Activated T-helper 2 cell treated with anti-CD3 and anti-CD28 coated beads, Interferon-gamma antibody, Interleukin-2, Interleukin-4, amounts not matched to agents 10 μg/mL and 5 μg/mL and 100 μg/mL, durations not matched to agents 14 hours and 24 hours and 36 hours (primary cell): Measurements from ENCODE around the gene KLK12. TPM values are rescaled to one million over a fixed set of nuclear protein-coding genes. Genes with fewer than 3 reads are reported as not detected.

Experiments
- DNase-seq: peaks from one replicate; pipeline ENCODE4 v3.0.0; 2021; ENCODE audit warnings: low spot score
- H3K27ac Mint-ChIP-seq: one replicate; pipeline ENCODE4 v1.8.0; 2021; ENCODE audit warnings: mixed read lengths
- H3K27me3 Mint-ChIP-seq: one replicate; pipeline ENCODE4 v1.8.0; 2021; ENCODE audit warnings: low read depth, mixed read lengths
- H3K36me3 Mint-ChIP-seq: one replicate; pipeline ENCODE4 v1.8.0; 2021; ENCODE audit warnings: low read depth, mixed read lengths
- H3K4me1 Mint-ChIP-seq: one replicate; pipeline ENCODE4 v1.8.0; 2021; ENCODE audit warnings: low read depth, mixed read lengths
- H3K4me3 Mint-ChIP-seq: one replicate; pipeline ENCODE4 v1.8.0; 2021; ENCODE audit warnings: low read depth, mild to moderate bottlenecking, moderate library complexity, mixed read lengths
- H3K9me3 Mint-ChIP-seq: one replicate; pipeline ENCODE4 v1.8.0; 2021; ENCODE audit warnings: mixed read lengths
- intact Hi-C: fragments of 100-400 bp; cut with micrococcal nuclease; formaldehyde crosslinking; loops from one replicate; pipeline ENCODE4 v1.15.1; 2023
- total RNA-seq: library from RNA; stranded (reverse); gene quantifications from 2 replicates; pipeline ENCODE4 v1.2.3, GENCODE V29; 2022

KLK12 gene
- total RNA-seq, 1 donor from 2014 or later = not detected

DNA sequence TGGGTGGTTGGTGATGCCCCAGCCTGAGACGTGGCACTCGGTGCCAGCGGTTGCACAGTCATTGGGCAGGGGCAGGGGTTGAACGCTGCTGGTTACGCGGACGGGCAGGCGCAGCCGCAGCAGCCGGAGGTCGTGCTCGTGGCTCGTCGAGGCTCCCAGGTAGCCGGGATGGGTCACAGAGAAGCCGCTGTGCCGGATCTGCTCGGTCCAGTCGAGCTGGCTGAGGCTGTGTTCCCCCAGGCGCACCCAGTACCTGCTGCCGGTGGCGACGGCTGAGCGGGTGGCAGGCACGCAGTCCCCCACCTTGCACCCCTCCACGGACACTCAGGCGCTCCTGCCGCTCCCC, 2.9 kb downstream of the KLK12 start:
- intact Hi-C loops = no loop called here

DNA sequence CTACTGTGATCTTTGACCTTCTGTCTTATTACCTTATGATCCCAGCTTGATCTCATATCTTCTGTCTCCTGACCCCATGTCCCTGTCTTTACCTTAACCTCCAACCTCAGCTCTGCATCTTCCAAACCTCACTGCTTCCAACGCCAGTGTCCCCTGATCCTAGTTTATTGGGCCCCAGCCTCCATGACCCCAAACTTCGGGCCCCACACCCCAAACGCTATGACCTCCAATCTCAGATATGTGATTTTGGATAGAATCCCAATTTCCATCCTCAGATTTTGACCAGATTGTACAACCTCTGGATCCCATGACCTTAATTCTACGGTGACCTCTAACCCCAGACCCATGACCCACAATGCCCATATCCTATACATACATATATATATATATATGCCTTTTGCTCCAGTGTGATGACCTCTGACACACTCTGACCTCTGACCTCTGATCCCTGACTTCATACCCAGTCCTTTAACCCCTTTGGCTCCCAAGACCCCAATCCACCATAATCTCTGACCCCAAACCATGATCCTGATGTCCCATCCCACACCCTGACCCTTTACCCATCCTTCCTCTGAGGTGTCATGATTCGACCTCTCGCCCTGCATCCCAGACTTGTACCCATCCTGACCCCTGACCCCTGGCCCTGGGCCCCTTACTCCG, 3.5 kb downstream of the KLK12 start:
- Mint-ChIP-seq H3K4me1 (no peaks in the 10 kb centered on the region), H3K36me3 (no peaks in the 10 kb centered on the region), H3K27me3 (peaks cover 5% of the 10 kb centered on the region), H3K9me3 (no peaks in the 10 kb centered on the region), H3K27ac (no peak overlapping the region), H3K4me3 (no peak overlapping the region)
- intact Hi-C loops = no loop called here
- DNase-seq = no peak

More for the DNA sequence above, 2.9 kb downstream of the KLK12 start:
- H3K4me1 Mint-ChIP-seq = no peaks in the 10 kb centered on the region
- no peak overlapping the region for H3K27ac Mint-ChIP-seq
- H3K27me3 Mint-ChIP-seq = peaks cover 2% of the 10 kb centered on the region
- no peaks in the 10 kb centered on the region for H3K9me3 Mint-ChIP-seq
- no peak overlapping the region for H3K4me3 Mint-ChIP-seq
- no peaks in the 10 kb centered on the region for H3K36me3 Mint-ChIP-seq
- DNase-seq = no peak

DNA sequence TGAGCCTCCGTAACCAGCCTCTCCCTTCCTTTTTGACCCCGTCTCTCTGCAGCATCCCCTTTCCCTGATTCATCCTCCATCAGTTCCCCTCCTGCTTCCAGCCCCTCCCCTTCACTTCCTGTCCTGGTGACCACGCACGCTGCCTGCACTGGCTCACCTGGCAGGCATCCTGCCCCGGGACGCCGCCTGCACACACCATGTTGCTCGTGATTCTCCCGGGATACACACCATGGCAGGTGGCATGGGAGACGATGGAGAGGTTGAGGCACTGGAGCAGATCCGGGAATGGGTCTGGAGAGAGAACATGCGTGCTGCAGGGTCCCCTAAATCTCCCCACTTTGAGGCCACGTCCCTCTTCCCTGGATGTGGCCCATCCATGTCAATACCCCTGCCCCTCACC, 4.2 kb downstream of the KLK12 start:
- no peaks in the 10 kb centered on the region for H3K36me3 Mint-ChIP-seq
- H3K4me1 Mint-ChIP-seq = no peaks in the 10 kb centered on the region
- no peak for DNase-seq
- intact Hi-C loops = no loop called here
- peaks cover 5% of the 10 kb centered on the region for H3K27me3 Mint-ChIP-seq
- H3K27ac Mint-ChIP-seq = no peak overlapping the region
- H3K4me3 Mint-ChIP-seq = no peak overlapping the region
- H3K9me3 Mint-ChIP-seq = no peaks in the 10 kb centered on the region

GRCh38 chr19:51029718-51030117, 5.1 kb downstream of the KLK12 start:
- H3K36me3 Mint-ChIP-seq = no peaks in the 10 kb centered on the region
- H3K27me3 Mint-ChIP-seq = peaks cover 5% of the 10 kb centered on the region
- intact Hi-C loops = no loop called here
- H3K4me3 Mint-ChIP-seq = no peak overlapping the region
- no peaks in the 10 kb centered on the region for H3K4me1 Mint-ChIP-seq
- H3K27ac Mint-ChIP-seq = no peak overlapping the region
- DNase-seq = no peak
- H3K9me3 Mint-ChIP-seq = no peaks in the 10 kb centered on the region

DNA sequence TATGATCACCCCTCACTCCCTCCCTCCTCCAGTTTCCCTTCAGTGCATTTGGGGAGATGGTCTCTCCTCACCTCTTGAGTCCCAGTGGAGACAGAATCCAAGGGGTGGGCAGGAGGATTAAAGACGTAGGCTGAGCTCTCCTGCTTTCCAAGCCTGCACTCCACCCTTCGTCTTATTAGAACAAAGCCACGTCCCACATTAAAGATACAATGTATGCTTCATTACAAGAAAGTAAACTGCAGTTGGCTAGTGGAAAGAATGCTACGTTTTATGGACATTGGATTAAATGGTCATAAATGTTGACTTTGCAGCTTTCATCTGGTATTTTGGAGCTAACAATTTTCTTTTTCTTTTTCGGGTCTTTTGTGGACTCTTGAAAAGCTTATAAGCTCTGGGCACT, 6.9 kb downstream of the KLK12 start:
- intact Hi-C loops = no loop called here
- no peak for DNase-seq
- Mint-ChIP-seq H3K27ac (no peak overlapping the region), H3K9me3 (no peaks in the 10 kb centered on the region), H3K36me3 (no peaks in the 10 kb centered on the region), H3K4me3 (no peak overlapping the region), H3K4me1 (no peaks in the 10 kb centered on the region), H3K27me3 (peaks cover 3% of the 10 kb centered on the region)

DNA sequence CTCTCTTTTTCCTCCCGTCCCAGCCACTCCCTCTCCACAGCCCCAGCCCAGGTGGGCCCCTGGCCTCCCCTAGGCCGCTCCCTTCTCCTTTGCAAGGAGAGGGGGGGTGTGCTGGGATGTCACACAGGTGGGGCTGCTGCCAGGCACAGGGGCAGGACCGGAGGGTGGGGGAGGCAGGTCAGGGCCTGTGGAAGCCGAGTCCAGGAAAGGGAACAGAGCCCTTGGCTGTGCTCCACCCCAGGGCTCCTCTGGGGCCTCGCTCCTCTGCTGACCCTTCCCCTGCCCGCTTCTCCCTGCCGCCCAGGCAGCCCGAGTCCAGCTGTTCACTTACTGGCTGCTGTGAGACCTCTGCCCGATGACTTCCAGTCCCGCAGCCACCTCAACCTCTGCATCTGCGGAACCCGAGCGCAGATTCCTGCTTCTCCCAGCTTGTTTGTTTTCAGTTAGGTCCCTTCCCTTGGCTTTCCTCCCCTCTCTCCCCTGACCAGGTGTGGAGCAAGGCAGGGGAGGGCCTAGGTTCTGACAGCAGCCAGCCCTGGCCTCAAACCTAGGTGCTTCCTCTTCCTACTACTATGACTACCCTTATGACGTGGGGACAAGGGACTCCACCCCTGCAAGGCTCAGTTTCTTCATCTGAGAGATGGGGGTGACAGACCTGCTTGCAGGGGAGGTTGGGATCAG, 7.5 kb downstream of the KLK12 start:
- DNase-seq = no peak
- no peak overlapping the region for H3K27ac Mint-ChIP-seq
- no peaks in the 10 kb centered on the region for H3K9me3 Mint-ChIP-seq
- peaks cover 8% of the 10 kb centered on the region for H3K27me3 Mint-ChIP-seq
- intact Hi-C loops = no loop called here
- no peaks in the 10 kb centered on the region for H3K36me3 Mint-ChIP-seq
- no peaks in the 10 kb centered on the region for H3K4me1 Mint-ChIP-seq
- no peak overlapping the region for H3K4me3 Mint-ChIP-seq

GRCh38 chr19:51026554-51026831, 8.3 kb downstream of the KLK12 start, which contains the start of gene KLK11:
KLK11 (minus strand) TSS chr19:51026616; CDS start chr19:51025631, 985 bp downstream.
- no peaks in the 10 kb centered on the region for H3K9me3 Mint-ChIP-seq
- no peak within 1 kb of the TSS for H3K4me3 Mint-ChIP-seq
- peaks cover 8% of the 10 kb centered on the region for H3K27me3 Mint-ChIP-seq
- no peaks in the 10 kb centered on the region for H3K4me1 Mint-ChIP-seq
- H3K27ac Mint-ChIP-seq = no peak within 1 kb of the TSS
- intact Hi-C loops = no loop called here
- DNase-seq = no peak
- H3K36me3 Mint-ChIP-seq = no peaks in the 10 kb centered on the region

GRCh38 chr19:51025809-51026553, 8.8 kb downstream of the KLK12 start:
- intact Hi-C loops = no loop called here
- DNase-seq = no peak
- Mint-ChIP-seq H3K4me3 (no peak overlapping the region), H3K9me3 (no peaks in the 10 kb centered on the region), H3K27ac (no peak overlapping the region), H3K27me3 (peaks cover 8% of the 10 kb centered on the region), H3K4me1 (no peaks in the 10 kb centered on the region), H3K36me3 (no peaks in the 10 kb centered on the region)

DNA sequence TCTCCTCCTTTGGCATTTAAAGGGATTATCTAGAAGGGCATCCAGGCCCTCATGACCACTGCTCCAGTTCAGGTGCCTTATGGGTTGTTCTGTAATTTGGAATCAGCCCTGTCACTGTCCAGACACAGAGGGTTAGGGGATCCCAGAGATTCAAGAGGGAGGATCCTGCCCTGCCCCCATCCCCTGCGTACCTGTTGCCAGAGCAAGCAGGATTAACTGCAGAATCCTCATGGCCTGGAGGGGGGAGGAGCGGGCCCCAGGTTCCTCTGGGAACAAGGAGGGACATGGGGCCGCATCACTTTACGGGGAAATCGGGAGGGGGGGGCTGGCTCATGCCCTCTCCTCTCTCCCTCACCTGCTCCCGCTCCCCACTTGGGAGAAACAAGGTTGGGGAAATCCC, 9.4 kb downstream of the KLK12 start:
- H3K9me3 Mint-ChIP-seq = no peaks in the 10 kb centered on the region
- no peak overlapping the region for H3K27ac Mint-ChIP-seq
- no peaks in the 10 kb centered on the region for H3K4me1 Mint-ChIP-seq
- intact Hi-C loops = no loop called here
- H3K36me3 Mint-ChIP-seq = no peaks in the 10 kb centered on the region
- peaks cover 9% of the 10 kb centered on the region for H3K27me3 Mint-ChIP-seq
- H3K4me3 Mint-ChIP-seq = no peak overlapping the region
- no peak for DNase-seq

GRCh38 chr19:51024924-51025323, 9.9 kb downstream of the KLK12 start:
- no peak overlapping the region for H3K4me3 Mint-ChIP-seq
- intact Hi-C loops = no loop called here
- H3K36me3 Mint-ChIP-seq = no peaks in the 10 kb centered on the region
- peaks cover 14% of the 10 kb centered on the region for H3K27me3 Mint-ChIP-seq
- peaks cover under 1% of the 10 kb centered on the region for H3K4me1 Mint-ChIP-seq
- H3K27ac Mint-ChIP-seq = no peak overlapping the region
- no peaks in the 10 kb centered on the region for H3K9me3 Mint-ChIP-seq
- DNase-seq = no peak

- Mint-ChIP-seq H3K9me3 (no peaks in the 10 kb centered on the region), H3K27me3 (peaks cover 23% of the 10 kb centered on the region), H3K27ac (no peak overlapping the region), H3K4me3 (no peak overlapping the region), H3K36me3 (no peaks in the 10 kb centered on the region), H3K4me1 (peaks cover 4% of the 10 kb centered on the region)
- no peak for DNase-seq
- intact Hi-C loops = no loop called here
Observed at GRCh38 chr19:51023946-51024345, 10.9 kb downstream of the KLK12 start.

DNA sequence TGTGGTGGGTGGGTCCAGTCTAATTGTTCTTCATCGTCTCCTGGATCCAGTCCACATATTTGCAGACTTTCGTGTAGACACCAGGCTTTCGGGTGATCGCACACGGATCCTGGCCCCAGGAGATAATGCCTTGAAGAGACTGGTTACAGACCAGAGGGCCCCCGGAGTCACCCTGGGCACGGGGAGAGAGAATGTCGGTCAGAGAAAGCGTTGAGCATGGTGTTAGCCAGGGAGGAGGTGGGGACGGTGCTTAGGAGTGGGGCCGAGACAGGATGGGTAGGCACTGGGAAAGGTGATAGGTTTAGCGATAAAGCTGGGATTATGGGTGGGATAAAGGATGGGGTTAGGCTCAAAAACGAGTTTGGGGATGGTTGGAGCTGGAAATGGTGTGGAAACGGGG, 12.3 kb downstream of the KLK12 start:
- Mint-ChIP-seq H3K9me3 (no peaks in the 10 kb centered on the region), H3K27ac (no peak overlapping the region), H3K27me3 (peaks cover 32% of the 10 kb centered on the region), H3K4me3 (no peak overlapping the region), H3K4me1 (peaks cover 4% of the 10 kb centered on the region), H3K36me3 (no peaks in the 10 kb centered on the region)
- intact Hi-C loops = no loop called here
- DNase-seq = no peak

DNA sequence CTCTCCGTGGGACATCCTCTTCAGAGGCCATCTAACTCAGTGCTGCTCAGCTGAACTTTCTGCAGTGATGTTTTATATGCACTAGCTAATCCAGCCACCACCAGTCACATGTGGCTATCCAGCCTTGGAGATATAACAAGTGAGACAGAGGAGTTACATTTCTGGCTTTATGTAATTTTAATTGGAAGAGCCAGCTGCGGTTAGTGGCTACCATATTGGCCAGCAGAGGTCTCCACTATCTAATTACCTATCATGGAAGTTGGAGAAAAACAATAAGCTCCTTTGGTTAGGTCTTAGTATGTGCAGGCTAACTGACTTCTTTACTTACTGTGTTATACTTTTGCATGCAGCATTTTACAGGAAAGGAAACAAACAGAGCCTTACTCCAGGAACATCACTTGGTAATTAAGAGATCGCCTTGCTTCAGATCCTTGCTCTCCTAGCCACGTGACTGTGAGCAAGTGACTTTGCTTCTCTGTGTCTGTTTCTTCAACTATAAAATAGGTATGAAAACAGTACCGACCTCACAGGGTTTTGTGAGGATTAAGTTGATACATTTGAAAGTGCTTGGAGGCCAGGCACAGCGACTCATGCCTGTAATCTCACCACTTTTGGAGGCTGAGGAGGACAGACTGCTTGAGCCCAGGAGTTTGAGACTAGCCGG, 13.7 kb downstream of the KLK12 start:
- Mint-ChIP-seq H3K9me3 (no peaks in the 10 kb centered on the region), H3K36me3 (no peaks in the 10 kb centered on the region), H3K4me3 (no peak overlapping the region), H3K27me3 (peaks cover 41% of the 10 kb centered on the region), H3K27ac (no peak overlapping the region), H3K4me1 (peaks cover 4% of the 10 kb centered on the region)
- no peak for DNase-seq
- intact Hi-C loops = no loop called here
